SU-DHL-6 (cell line): ENCODE data around the gene ASB11.

Experiments used
- EZH2phosphoT487 ChIP-seq: fragments of 200-600 bp; sonication (generic), shearing (Covaris generic); conservative IDR thresholded peaks from 2 replicates; pipeline ENCODE4 v1.6.1; 2018; ENCODE audit warnings: mild to moderate bottlenecking, antibody characterized with exemption, low read length, moderate library complexity, mixed read lengths
- TF ChIP-seq, protein P1 (sequence below): fragments of 200-600 bp; sonication (generic); IDR thresholded peaks from one replicate; pipeline ENCODE4 v1.5.1; 2017; ENCODE audit warnings: antibody characterized with exemption, mild to moderate bottlenecking, low read length, moderate library complexity; ENCODE audit not compliant: insufficient read depth, poor library complexity, severe bottlenecking

DNA sequence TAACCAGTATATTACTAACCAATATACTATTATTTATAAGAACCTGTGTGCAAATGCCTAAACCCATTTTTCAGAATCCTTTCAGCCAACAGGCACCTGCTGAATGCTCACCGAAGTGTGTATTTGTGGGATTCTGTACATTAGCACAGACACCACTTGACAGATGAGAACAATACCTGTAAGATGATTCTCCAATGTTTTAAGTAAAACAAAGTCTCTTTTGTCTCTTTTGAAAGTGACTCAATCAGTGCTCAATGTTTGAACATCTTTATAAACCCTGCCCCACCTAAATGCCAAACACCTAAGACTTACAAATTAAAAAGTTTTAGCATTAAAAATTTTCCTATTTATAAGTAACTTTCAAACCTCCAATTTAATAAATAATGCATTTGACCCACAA, 46.3 kb downstream of the ASB11 start:
- TF ChIP-seq, protein P1, sequence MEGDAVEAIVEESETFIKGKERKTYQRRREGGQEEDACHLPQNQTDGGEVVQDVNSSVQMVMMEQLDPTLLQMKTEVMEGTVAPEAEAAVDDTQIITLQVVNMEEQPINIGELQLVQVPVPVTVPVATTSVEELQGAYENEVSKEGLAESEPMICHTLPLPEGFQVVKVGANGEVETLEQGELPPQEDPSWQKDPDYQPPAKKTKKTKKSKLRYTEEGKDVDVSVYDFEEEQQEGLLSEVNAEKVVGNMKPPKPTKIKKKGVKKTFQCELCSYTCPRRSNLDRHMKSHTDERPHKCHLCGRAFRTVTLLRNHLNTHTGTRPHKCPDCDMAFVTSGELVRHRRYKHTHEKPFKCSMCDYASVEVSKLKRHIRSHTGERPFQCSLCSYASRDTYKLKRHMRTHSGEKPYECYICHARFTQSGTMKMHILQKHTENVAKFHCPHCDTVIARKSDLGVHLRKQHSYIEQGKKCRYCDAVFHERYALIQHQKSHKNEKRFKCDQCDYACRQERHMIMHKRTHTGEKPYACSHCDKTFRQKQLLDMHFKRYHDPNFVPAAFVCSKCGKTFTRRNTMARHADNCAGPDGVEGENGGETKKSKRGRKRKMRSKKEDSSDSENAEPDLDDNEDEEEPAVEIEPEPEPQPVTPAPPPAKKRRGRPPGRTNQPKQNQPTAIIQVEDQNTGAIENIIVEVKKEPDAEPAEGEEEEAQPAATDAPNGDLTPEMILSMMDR, result no peak
- no peak for TF ChIP-seq EZH2phosphoT487
